Stimulated activated naive CD4-positive, alpha-beta T cell (primary cell): ENCODE results near the gene RRBP1.

ENCODE experiments used
- DNase-seq, 6 experiments: peaks; one replicate each; lab custom pipeline; 2025; lab: John Stamatoyannopoulos, UW

Gene RRBP1

DNA sequence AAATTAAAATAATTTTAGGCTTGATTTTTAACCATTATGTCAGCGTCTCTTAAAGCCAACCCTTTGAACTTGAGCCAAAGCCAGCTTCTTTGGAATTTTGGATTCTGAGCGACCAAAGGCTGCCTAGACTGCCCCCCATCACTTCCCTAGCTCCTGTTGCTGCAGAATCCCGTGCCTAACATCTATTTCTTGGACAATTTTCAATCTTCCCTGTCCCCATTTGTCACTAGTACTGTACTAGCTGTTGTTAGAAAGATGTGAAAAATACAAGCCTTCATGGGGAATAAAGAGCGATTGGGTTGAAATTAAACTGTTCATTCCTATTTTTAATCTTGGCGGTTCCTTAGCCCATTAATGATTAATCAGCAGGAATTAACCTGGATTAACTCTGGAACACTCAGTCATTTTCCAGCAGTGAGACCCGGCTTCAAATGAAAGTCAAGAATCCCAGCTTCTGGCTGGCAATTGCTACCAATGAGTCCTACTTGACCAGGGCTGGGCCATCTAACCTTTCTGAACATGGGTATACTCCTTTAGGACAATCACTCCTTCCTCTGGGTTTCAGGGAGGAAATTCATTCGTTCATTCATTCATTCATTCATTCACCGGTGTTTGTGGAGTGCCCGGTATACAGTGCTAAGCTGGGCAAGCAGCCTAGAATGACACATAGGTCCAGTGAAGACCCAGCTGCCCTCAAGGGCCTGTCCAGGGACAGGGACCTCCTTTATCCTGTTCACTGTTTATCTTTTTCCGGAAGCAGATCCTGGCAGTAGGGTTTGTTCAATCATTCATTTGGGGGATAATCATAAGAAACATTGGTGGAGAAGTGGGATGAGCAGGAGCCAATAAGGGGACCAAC is 1.4 kb upstream of the RRBP1 start:
- DNase-seq = no peak

GRCh38 chr20:17682889-17683198 is 802 bp upstream of the RRBP1 start:
- no peak for DNase-seq

GRCh38 chr20:17681726-17682102 is 328 bp downstream of the RRBP1 start:
- DNase-seq = peak in 1 of 6 experiments; percentile 48

DNA sequence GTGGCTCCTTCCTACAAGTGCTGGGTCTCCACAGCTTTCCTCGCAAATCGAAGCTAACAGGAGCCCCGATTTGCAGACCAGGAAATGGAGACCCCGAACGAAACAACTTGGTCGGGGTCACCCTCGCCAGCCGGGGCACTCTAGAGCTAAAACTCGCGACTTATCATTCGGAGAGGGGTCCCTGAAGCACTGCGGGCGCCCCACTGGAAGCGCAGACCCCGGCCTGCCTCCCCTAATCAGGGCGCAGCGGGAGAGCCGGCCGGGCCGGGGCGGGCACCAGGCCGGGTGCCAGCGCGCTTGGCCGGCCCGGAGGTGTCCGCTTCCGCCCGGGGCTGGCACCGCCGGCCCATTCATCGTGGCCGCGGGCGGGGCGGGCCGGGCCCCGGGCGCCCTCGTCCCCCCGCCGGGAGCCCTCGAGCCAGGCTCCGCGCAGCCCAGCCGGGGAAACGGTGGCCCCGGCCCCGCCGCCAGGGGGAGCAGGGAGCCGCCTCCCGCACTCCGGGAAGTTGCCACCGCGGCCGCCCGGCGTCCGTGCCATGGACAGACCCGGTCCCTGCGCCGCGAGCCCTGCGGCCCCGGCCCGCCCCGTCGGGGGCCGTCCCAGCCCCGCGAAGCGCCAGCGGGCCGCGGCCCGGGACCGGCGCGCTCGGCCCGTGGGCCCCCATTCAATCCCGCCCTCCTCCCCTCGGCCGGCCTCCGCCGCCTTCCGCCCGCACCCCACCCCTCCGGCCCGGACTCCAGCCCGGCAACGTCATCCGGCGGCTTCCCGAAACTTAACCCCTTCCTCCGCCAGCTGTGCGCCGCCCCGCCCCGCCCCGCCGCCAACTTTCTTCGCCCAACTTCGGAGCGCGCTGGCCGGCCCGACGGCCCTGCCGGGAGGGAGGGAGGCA is 961 bp downstream of the RRBP1 start:
- DNase-seq = peak; percentile 38 to 73 (median 68)

DNA sequence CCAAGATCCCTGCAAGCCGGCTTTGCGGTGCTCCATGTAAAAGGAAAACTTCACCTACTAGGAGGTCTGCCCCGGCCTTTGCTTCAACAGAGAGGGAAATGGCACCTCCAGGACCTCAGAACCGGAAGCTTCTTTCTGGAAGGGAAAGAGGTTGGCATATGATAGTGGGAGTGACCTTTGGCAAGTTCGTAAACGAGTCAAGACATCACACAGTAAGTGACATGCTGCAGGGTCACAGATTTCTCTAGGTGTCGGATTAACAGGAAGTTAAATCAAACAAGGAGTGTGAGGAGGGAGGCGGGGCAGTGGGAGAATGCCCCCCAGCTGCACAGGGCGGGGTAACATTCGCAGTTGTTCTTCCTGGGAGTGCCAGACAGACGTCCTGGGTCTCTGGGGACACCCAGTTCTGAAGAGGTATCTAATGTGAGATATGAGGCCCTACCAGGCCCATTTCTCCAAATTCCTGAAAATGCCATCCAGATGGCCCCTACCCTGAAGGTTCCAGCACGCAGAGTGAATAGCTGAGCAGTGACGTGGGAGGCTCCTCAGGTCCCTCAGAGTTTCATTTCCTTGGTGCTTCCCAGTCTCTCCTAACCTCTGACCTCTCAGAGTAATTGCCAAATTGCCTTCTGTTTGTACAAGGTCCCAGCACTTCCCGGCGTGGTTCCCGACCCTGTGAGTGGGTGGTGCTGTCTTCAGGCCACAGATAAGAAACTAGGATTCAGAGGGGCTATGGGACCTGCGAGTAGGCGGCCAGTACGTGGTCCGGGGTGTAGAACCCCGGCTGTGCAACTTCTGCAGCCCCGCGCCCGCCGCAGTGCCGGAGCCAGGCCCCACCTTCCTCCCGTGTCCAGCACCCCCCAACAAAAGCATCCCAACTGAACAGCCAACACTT is 1.9 kb downstream of the RRBP1 start:
- peak in 1 of 6 experiments; percentile 26 for DNase-seq

GRCh38 chr20:17678886-17679285 is 3.2 kb downstream of the RRBP1 start:
- no peak for DNase-seq

- no peak for DNase-seq
These were observed 3.7 kb downstream of the RRBP1 start for GRCh38 chr20:17678295-17678694.

GRCh38 chr20:17676942-17677341 is 5.1 kb downstream of the RRBP1 start:
- no peak for DNase-seq

GRCh38 chr20:17676378-17676759 is 5.7 kb downstream of the RRBP1 start:
- DNase-seq = no peak

DNA sequence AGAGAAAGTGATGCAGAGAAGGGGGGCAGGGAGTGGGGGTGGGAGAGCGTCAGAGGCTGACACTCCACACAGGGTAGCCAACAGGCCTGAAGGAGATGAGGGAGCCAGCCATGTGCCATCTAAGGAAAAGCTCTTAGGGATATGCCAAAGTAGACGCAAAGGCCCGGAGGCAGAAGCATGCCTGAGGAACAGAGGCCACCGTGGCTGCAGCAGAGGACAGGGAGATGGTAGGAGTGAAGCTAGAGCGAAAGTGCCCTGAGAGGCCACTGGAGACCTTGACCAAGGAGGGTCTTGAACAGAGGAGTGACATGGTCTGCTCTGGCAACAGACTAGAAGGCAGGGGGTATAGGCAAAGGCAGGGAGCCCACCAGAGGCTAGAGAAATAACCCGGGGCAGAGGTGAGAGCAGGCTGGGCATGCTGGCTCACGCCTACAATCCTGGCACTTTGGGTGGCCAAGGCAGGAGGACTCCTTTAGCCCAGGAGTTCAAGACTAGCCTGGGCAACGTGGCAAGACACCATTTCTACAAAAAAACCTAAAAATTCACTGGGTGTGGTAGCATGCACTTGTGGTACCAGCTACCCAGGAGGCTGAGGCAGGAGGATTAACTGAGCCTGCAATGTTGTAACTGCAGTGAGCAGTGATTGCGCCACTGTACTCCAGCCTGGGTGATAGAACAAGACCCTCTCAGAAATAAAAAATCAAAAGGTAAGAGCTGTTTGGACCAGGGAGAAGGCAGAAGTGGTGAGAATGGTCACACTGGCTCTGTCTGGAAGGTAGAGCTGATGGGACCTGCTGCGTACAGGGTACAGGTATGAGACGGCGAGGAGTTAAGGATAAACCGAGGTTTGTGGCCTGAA is 6.3 kb downstream of the RRBP1 start:
- DNase-seq = no peak

DNA sequence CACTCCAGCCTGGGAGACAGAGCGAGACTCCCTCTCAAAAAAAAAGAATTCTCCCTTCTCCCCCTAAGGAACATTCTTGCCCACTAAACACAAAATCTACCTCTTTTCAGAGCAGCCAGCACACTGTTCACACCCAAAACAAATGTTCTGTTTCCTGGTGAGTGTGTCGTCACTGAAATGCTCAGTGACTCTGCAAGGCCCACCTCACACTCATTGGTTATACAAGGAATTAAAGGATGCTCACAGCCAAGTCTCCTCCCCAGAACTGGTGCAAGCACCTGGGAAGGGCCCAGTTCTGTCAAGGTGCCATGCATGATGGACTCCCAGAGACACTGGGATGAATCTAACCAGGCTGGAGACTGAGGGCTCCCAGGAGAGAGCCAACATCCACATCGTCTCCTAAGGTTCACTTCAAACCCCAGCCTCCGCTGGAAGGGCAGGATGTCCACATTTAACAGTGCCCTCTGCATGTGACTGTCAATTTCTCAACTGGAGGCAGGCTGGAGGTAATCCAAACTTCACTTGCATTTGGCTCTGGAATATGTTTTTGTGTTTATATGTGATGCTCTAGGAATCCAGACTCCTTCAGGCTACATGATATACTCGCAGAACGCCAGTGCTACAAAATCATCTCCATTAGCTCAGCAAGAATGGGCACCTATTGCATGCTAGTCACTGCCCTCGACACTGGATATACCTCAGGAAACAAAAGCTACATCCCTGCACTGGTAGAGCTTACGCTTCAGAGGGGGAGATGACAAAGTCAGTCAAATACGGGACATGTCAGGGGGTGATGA is 7.1 kb downstream of the RRBP1 start:
- no peak for DNase-seq

GRCh38 chr20:17673084-17673483 is 9.0 kb downstream of the RRBP1 start:
- no peak for DNase-seq

GRCh38 chr20:17671565-17671964 is 10.5 kb downstream of the RRBP1 start:
- no peak for DNase-seq

GRCh38 chr20:17671011-17671410 is 11.0 kb downstream of the RRBP1 start:
- DNase-seq = no peak

- DNase-seq = no peak
These were observed 12.6 kb downstream of the RRBP1 start for GRCh38 chr20:17669306-17669931.

- DNase-seq = no peak
These were observed 13.6 kb downstream of the RRBP1 start for GRCh38 chr20:17668432-17668831.

- DNase-seq = no peak
These were observed 14.6 kb downstream of the RRBP1 start for GRCh38 chr20:17667445-17667844.

GRCh38 chr20:17666481-17666880 is 15.6 kb downstream of the RRBP1 start:
- no peak for DNase-seq

GRCh38 chr20:17665756-17666155 is 16.3 kb downstream of the RRBP1 start:
- DNase-seq = no peak
